ENCODE data around the gene ATF6.
A peak's percentile ranks its signal among the peaks of the same experiment; 100 is the strongest.

The ATF6 gene

GRCh38 chr1:161948435-161948834 is 182.3 kb downstream of the ATF6 start:
- H3K36me3 Mint-ChIP-seq (ENCODE audit: low read depth) = peaks cover 10% of the 10 kb centered on the region
- H3K27ac Mint-ChIP-seq = no peak overlapping the region
- H3K4me1 Mint-ChIP-seq = peaks cover 32% of the 10 kb centered on the region
- no peak for TF ChIP-seq CTCF (IDR thresholded peaks at IDR 0.05)
- H3K27me3 Mint-ChIP-seq (ENCODE audit: low read depth, poor library complexity) = no peaks in the 10 kb centered on the region
- H3K4me3 Mint-ChIP-seq = no peak overlapping the region
- peaks cover 10% of the 10 kb centered on the region for H3K9me3 Mint-ChIP-seq
- no peak for DNase-seq

GRCh38 chr1:161949548-161949947 is 183.4 kb downstream of the ATF6 start:
- Mint-ChIP-seq H3K27ac (no peak overlapping the region), H3K36me3 (ENCODE audit: low read depth) (peaks cover 7% of the 10 kb centered on the region), H3K4me3 (no peak overlapping the region), H3K27me3 (ENCODE audit: low read depth, poor library complexity) (no peaks in the 10 kb centered on the region), H3K9me3 (peaks cover 10% of the 10 kb centered on the region), H3K4me1 (peaks cover 42% of the 10 kb centered on the region)
- no peak for TF ChIP-seq CTCF (IDR thresholded peaks at IDR 0.05)
- peak; percentile 21 for DNase-seq

DNA sequence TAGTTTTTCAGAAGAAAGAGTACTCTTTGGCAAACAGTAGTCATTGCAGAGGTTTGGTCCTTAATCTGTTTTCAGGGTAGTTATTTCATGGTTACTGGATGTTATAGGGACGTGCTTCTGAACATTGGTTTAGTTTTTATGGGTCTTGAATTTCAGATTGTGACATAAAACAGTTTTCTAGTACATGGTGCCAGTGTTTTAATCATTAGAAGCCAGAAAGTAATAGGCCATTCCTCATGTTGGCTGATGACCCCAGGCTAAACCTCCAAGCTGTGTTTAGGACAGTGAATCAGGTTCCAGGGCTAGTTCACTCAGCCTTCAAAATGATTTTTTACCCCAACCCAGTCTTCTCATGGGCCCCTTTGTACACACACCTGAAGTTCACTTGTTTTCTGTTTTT is 184.3 kb downstream of the ATF6 start:
- Mint-ChIP-seq H3K4me1 (peaks cover 48% of the 10 kb centered on the region), H3K9me3 (peaks cover 10% of the 10 kb centered on the region), H3K27me3 (ENCODE audit: low read depth, poor library complexity) (peaks cover 2% of the 10 kb centered on the region), H3K4me3 (no peak overlapping the region), H3K27ac (no peak overlapping the region), H3K36me3 (ENCODE audit: low read depth) (peaks cover 7% of the 10 kb centered on the region)
- no peak for TF ChIP-seq CTCF (IDR thresholded peaks at IDR 0.05)
- DNase-seq = no peak

- Mint-ChIP-seq H3K9me3 (peaks cover 10% of the 10 kb centered on the region), H3K27ac (no peak overlapping the region), H3K4me1 (peaks cover 48% of the 10 kb centered on the region), H3K27me3 (ENCODE audit: low read depth, poor library complexity) (peaks cover 2% of the 10 kb centered on the region), H3K4me3 (no peak overlapping the region), H3K36me3 (ENCODE audit: low read depth) (peaks cover 7% of the 10 kb centered on the region)
- TF ChIP-seq CTCF (IDR thresholded peaks at IDR 0.05) = no peak
- DNase-seq = no peak
Observed at GRCh38 chr1:161951646-161952045, 185.5 kb downstream of the ATF6 start.

DNA sequence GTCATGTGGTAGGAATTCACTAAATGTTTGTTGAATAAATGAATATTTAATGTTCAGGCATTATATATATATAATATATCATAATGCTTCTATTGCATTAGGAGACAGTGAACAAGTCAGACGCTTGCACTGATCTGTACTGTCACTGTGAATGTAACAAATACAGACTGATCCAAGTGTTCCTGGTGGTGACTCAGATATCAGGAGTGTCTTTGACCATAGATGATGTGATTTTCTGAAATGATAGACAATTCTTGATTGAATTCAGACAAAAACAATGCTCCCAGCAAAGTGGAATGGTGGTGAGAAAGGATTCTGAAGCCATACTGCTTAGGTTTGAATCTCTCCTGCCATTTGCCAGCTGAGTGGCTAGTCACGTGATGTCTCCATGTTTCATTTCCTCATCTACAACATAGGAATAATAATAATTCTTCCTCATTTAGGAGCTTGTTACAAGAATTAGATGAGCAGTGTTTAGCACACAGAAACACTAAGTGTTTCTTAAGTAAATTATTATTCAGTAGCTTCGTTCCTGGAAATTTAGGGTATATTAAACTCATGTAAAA is 186.6 kb downstream of the ATF6 start:
- H3K4me3 Mint-ChIP-seq = no peak overlapping the region
- peaks cover 41% of the 10 kb centered on the region for H3K4me1 Mint-ChIP-seq
- H3K27ac Mint-ChIP-seq = no peak overlapping the region
- peaks cover 2% of the 10 kb centered on the region for H3K27me3 Mint-ChIP-seq (ENCODE audit: low read depth, poor library complexity)
- no peaks in the 10 kb centered on the region for H3K36me3 Mint-ChIP-seq (ENCODE audit: low read depth)
- TF ChIP-seq CTCF (IDR thresholded peaks at IDR 0.05) = no peak
- no peak for DNase-seq
- peaks cover 4% of the 10 kb centered on the region for H3K9me3 Mint-ChIP-seq

DNA sequence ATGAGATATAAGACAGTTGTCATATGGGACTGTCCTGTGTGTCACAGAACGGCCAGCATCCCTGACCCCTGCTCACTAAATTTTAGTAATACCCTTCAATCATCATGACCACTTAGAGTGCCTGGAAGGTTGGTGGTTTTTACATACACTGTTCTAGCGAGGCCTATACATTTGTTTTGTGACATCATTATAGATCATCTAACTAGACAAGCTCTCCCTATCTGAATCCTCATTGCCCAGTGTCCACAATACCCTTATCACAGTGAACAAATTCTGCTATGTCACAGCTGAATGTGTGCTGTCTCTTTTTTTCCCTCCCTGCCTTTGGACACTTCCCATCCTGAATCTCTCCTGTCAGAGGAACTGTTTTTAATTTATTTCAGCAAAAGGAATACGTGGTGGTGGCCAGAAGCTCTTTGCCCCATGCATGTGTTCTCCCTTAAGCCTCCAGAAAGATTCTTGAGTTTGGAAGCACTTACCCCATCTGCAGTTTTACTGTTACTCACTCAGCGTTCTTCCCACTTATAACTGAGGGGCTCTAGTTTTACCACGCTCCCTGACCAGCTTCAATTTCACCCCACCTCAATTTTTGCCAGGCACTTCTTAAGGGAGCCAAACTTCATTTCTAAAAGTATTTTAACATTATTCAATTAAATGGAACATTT is 187.3 kb downstream of the ATF6 start:
- TF ChIP-seq CTCF (IDR thresholded peaks at IDR 0.05) = no peak
- H3K9me3 Mint-ChIP-seq = peaks cover 4% of the 10 kb centered on the region
- peaks cover 41% of the 10 kb centered on the region for H3K4me1 Mint-ChIP-seq
- DNase-seq = no peak
- H3K4me3 Mint-ChIP-seq = no peak overlapping the region
- peaks cover 2% of the 10 kb centered on the region for H3K27me3 Mint-ChIP-seq (ENCODE audit: low read depth, poor library complexity)
- H3K27ac Mint-ChIP-seq = no peak overlapping the region
- H3K36me3 Mint-ChIP-seq (ENCODE audit: low read depth) = peaks cover 1% of the 10 kb centered on the region

All from nephron progenitor cell (in vitro differentiated cells).